HepG2 (cell line): Measurements from ENCODE around the gene TLE5. TPM values are rescaled to one million over a fixed set of nuclear protein-coding genes. Genes with fewer than 3 reads are reported as not detected.

Experiments
- ATF2 ChIP-seq: sonication (generic); formaldehyde crosslinking; IDR thresholded peaks from 2 replicates; pipeline ENCODE4 v1.4.0; 2020; ENCODE audit warnings: missing genetic modification reagents
- ATF7 ChIP-seq, 2 experiments: fragments of 450-650 bp in 1 of 2; sonication (generic) in 1 of 2; formaldehyde crosslinking in 1 of 2; IDR thresholded peaks; 2 replicates each; pipeline versions ENCODE4 v1.4.0 to v1.6.1; 2016 to 2020; ENCODE audit warnings: antibody characterized with exemption in 1 of 2, mild to moderate bottlenecking in 1 of 2, missing genetic modification reagents in 1 of 2
- BCL3 ChIP-seq: sonication (generic); formaldehyde crosslinking; IDR thresholded peaks from 2 replicates; pipeline ENCODE4 v1.5.1; 2020; ENCODE audit warnings: mild to moderate bottlenecking, missing genetic modification reagents, moderate library complexity
- DNMT3B ChIP-seq: conservative IDR thresholded peaks from 2 replicates; pipeline ENCODE4 v1.6.1; 2016; ENCODE audit warnings: missing biosample characterization, control low read depth
- EP300 ChIP-seq, 3 experiments: sonication (generic) in 1 of 3; formaldehyde crosslinking in 1 of 3; IDR thresholded peaks; 2 replicates each; pipeline versions ENCODE4 v1.5.1 to v1.6.1; 2011 to 2020; ENCODE audit warnings: low read depth in 2 of 3, low read length in 2 of 3, borderline replicate concordance in 1 of 3, improper control_type of control experiment in 1 of 3, mild to moderate bottlenecking in 1 of 3, missing genetic modification reagents in 1 of 3, moderate library complexity in 1 of 3
- FOXJ3 ChIP-seq: sonication (generic); formaldehyde crosslinking; IDR thresholded peaks from 2 replicates; pipeline ENCODE4 v1.4.0; 2020; ENCODE audit warnings: missing genetic modification reagents, mild to moderate bottlenecking, borderline replicate concordance
- HMGXB3 ChIP-seq: sonication (generic); formaldehyde crosslinking; IDR thresholded peaks from 2 replicates; pipeline ENCODE4 v1.4.0; 2020; ENCODE audit warnings: missing genetic modification reagents, borderline replicate concordance
- MIXL1 ChIP-seq: IDR thresholded peaks from 2 replicates; pipeline ENCODE4 v1.6.1; 2016
- RBFOX2 ChIP-seq: fragments of 200-400 bp; formaldehyde crosslinking; IDR thresholded peaks from 2 replicates; pipeline ENCODE4 v1.6.1; 2017; ENCODE audit warnings: low read depth, mild to moderate bottlenecking, low read length
- RFXAP ChIP-seq: sonication (generic); formaldehyde crosslinking; IDR thresholded peaks from 2 replicates; pipeline ENCODE4 v1.4.0; 2020; ENCODE audit warnings: missing genetic modification reagents, borderline replicate concordance
- SMC3 ChIP-seq: IDR thresholded peaks from 2 replicates; pipeline ENCODE4 v1.6.1; 2011; ENCODE audit warnings: low read length, improper control_type of control experiment
- SP5 ChIP-seq: IDR thresholded peaks from 2 replicates; pipeline ENCODE4 v1.6.1; 2016; ENCODE audit warnings: low read depth, borderline replicate concordance
- TBP ChIP-seq: sonication (generic); formaldehyde crosslinking; IDR thresholded peaks from 2 replicates; pipeline ENCODE4 v1.5.0; 2020; ENCODE audit warnings: missing genetic modification reagents
- ZBTB37 ChIP-seq: sonication (generic); formaldehyde crosslinking; IDR thresholded peaks from 2 replicates; pipeline ENCODE4 v1.4.0; 2020; ENCODE audit warnings: mild to moderate bottlenecking, missing genetic modification reagents
- ZMAT5 ChIP-seq: sonication (generic); formaldehyde crosslinking; IDR thresholded peaks from 2 replicates; pipeline ENCODE4 v1.5.0; 2020; ENCODE audit warnings: mild to moderate bottlenecking, low read depth, missing genetic modification reagents, borderline replicate concordance
- polyA plus RNA-seq, 8 experiments: library from polyadenylated mRNA; depleted of rRNA in 3 of 8; stranded (reverse) in 7 of 8; unstranded in 1 of 8; fragments of >200 nt; fragmentation: Illumina TruSeq in 4 of 8; extraction: Trizol in 4 of 8; gene quantifications; 2 replicates each; pipeline versions ENCODE4 v1.2.1 to v1.2.3, GENCODE V29; 2011 to 2016; ENCODE audit warnings: low read depth in 4 of 8, missing spikeins in 1 of 8, mixed read lengths in 1 of 8; ENCODE audit not compliant: insufficient read depth in 1 of 8
- total RNA-seq, 5 experiments: library from RNA; depleted of rRNA; stranded (reverse); fragments of >200 nt; fragmentation: Illumina TruSeq; extraction: Trizol; gene quantifications; 2 replicates each; pipeline ENCODE4 v1.2.3, GENCODE V29; 2016; ENCODE audit warnings: low read depth in 1 of 5
- TF ChIP-seq, protein P1 (sequence below): sonication (generic); formaldehyde crosslinking; IDR thresholded peaks from 2 replicates; pipeline ENCODE4 v1.9.0; 2021; ENCODE audit warnings: missing genetic modification reagents, borderline replicate concordance

TLE5 gene
- total and polyA plus RNA-seq, 2 of the 13 experiments (the other 11 are each of a cell fraction or from before 2014, with no cell fraction given) = 62.8 to 189 TPM

GRCh38 chr19:3035542-3036118 is 26.7 kb downstream of the TLE5 start (continued):
- TF ChIP-seq FOXJ3 (CRISPR knock-in tag) (no peak), RBFOX2 (0 out of 2 replicates have a peak, but pooled peaks have one; percentile 30), EP300 (IDR thresholded peaks at IDR 0.05; ENCODE audit: low read depth in 2 of 2, low read length in 2 of 2) (peak in 1 of 2 experiments; percentile 17; a peak in 1 of 4 replicates), EP300 (CRISPR knock-in tag; IDR thresholded peaks at IDR 0.05; ENCODE audit: borderline replicate concordance) (no peak), HMGXB3 (CRISPR knock-in tag) (peak; percentile 75; the same call in 1 of the 2 replicates), SP5 (CRISPR knock-in tag) (no peak), DNMT3B (CRISPR knock-in tag) (0 out of 2 replicates have a peak, but pooled peaks have one; percentile 3), ZBTB37 (CRISPR knock-in tag) (no peak), ZMAT5 (CRISPR knock-in tag) (no peak), ATF7 (IDR thresholded peaks at IDR 0.05) (peak; percentile 97), ATF7 (CRISPR knock-in tag; IDR thresholded peaks at IDR 0.05) (0 out of 2 replicates have a peak, but pooled peaks have one; percentile 46), ATF2 (CRISPR knock-in tag) (peak; percentile 37; the same call in 1 of the 2 replicates), MIXL1 (CRISPR knock-in tag) (0 out of 2 replicates have a peak, but pooled peaks have one; percentile 25), SMC3 (no peak), TBP (CRISPR knock-in tag) (no peak), RFXAP (CRISPR knock-in tag) (peak; percentile 98), BCL3 (no peak)
- TF ChIP-seq, protein P1, sequence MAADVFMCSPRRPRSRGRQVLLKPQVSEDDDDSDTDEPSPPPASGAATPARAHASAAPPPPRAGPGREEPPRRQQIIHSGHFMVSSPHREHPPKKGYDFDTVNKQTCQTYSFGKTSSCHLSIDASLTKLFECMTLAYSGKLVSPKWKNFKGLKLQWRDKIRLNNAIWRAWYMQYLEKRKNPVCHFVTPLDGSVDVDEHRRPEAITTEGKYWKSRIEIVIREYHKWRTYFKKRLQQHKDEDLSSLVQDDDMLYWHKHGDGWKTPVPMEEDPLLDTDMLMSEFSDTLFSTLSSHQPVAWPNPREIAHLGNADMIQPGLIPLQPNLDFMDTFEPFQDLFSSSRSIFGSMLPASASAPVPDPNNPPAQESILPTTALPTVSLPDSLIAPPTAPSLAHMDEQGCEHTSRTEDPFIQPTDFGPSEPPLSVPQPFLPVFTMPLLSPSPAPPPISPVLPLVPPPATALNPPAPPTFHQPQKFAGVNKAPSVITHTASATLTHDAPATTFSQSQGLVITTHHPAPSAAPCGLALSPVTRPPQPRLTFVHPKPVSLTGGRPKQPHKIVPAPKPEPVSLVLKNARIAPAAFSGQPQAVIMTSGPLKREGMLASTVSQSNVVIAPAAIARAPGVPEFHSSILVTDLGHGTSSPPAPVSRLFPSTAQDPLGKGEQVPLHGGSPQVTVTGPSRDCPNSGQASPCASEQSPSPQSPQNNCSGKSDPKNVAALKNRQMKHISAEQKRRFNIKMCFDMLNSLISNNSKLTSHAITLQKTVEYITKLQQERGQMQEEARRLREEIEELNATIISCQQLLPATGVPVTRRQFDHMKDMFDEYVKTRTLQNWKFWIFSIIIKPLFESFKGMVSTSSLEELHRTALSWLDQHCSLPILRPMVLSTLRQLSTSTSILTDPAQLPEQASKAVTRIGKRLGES (CRISPR knock-in tag) = no peak
